Measurements from ENCODE around the gene KLHL13. TPM values are rescaled to one million over a fixed set of nuclear protein-coding genes. Genes with fewer than 3 reads are reported as not detected.
"Not testable (repeated sequence)": the region's sequence is repeated elsewhere in the genome, so short reads cannot be mapped to it uniquely, and the experiment has no call there.

Gene KLHL13
- total RNA-seq, 1 experiment from 2014 or later: 1.6 TPM

GRCh38 chrX:118156254-118156952, 39.8 kb upstream of the KLHL13 start:
- no peak overlapping the region for H3K27ac Mint-ChIP-seq (ENCODE audit: low read depth, unreplicated experiment)
- TF ChIP-seq CTCF (IDR thresholded peaks at IDR 0.05; ENCODE audit: unreplicated experiment): no peak
- ChIA-PET CTCF (interaction anchor here (0.6 kb wide), 1 partner anchor 118 kb away, joined by 3 read pairs; no protein-coding TSS in a partner anchor), POLR2A (no interaction called here)
- peaks cover 34% of the 10 kb centered on the region for H3K27me3 Mint-ChIP-seq (ENCODE audit: insufficient read depth, unreplicated experiment)
- H3K4me3 Mint-ChIP-seq (ENCODE audit: unreplicated experiment): no peak overlapping the region
- no peaks in the 10 kb centered on the region for H3K4me1 Mint-ChIP-seq (ENCODE audit: insufficient read depth, unreplicated experiment)
- intact Hi-C loops (cut with micrococcal nuclease): no loop called here
- DNase-seq (ENCODE audit: unreplicated experiment): no peak
- no peaks in the 10 kb centered on the region for H3K9me3 Mint-ChIP-seq (ENCODE audit: unreplicated experiment)
- H3K36me3 Mint-ChIP-seq (ENCODE audit: insufficient read depth, unreplicated experiment): no peaks in the 10 kb centered on the region
- BruUV-seq (replicated peaks): no TSS peak

- no peak for DNase-seq (ENCODE audit: unreplicated experiment)
- POLR2A ChIA-PET: no interaction called here
- CTCF ChIA-PET: interaction anchor here (0.9 kb wide), 1 partner anchor 13 kb away, joined by 3 read pairs; no protein-coding TSS in a partner anchor
- BruUV-seq (replicated peaks): no TSS peak
- no peak overlapping the region for H3K27ac Mint-ChIP-seq (ENCODE audit: low read depth, unreplicated experiment)
- H3K36me3 Mint-ChIP-seq (ENCODE audit: insufficient read depth, unreplicated experiment): no peaks in the 10 kb centered on the region
- no peaks in the 10 kb centered on the region for H3K4me1 Mint-ChIP-seq (ENCODE audit: insufficient read depth, unreplicated experiment)
- peaks cover 43% of the 10 kb centered on the region for H3K27me3 Mint-ChIP-seq (ENCODE audit: insufficient read depth, unreplicated experiment)
- no peak for TF ChIP-seq CTCF (IDR thresholded peaks at IDR 0.05; ENCODE audit: unreplicated experiment)
- intact Hi-C loops (cut with micrococcal nuclease): no loop called here
- no peaks in the 10 kb centered on the region for H3K9me3 Mint-ChIP-seq (ENCODE audit: unreplicated experiment)
- no peak overlapping the region for H3K4me3 Mint-ChIP-seq (ENCODE audit: unreplicated experiment)
Observed at GRCh38 chrX:118153270-118153669, 36.7 kb upstream of the KLHL13 start.

GRCh38 chrX:118152721-118153120, 36.1 kb upstream of the KLHL13 start:
- ChIA-PET POLR2A (no interaction called here), CTCF (interaction anchor here (0.9 kb wide), 1 partner anchor 14 kb away, joined by 3 read pairs; no protein-coding TSS in a partner anchor)
- H3K27ac Mint-ChIP-seq (ENCODE audit: low read depth, unreplicated experiment): no peak overlapping the region
- H3K9me3 Mint-ChIP-seq (ENCODE audit: unreplicated experiment): no peaks in the 10 kb centered on the region
- BruUV-seq (replicated peaks): no TSS peak
- TF ChIP-seq CTCF (IDR thresholded peaks at IDR 0.05; ENCODE audit: unreplicated experiment): no peak
- no peaks in the 10 kb centered on the region for H3K4me1 Mint-ChIP-seq (ENCODE audit: insufficient read depth, unreplicated experiment)
- intact Hi-C loops (cut with micrococcal nuclease): no loop called here
- H3K4me3 Mint-ChIP-seq (ENCODE audit: unreplicated experiment): no peak overlapping the region
- peaks cover 43% of the 10 kb centered on the region for H3K27me3 Mint-ChIP-seq (ENCODE audit: insufficient read depth, unreplicated experiment)
- no peak for DNase-seq (ENCODE audit: unreplicated experiment)
- H3K36me3 Mint-ChIP-seq (ENCODE audit: insufficient read depth, unreplicated experiment): no peaks in the 10 kb centered on the region

GRCh38 chrX:118148737-118149136, 32.1 kb upstream of the KLHL13 start:
- peaks cover 37% of the 10 kb centered on the region for H3K27me3 Mint-ChIP-seq (ENCODE audit: insufficient read depth, unreplicated experiment)
- no peaks in the 10 kb centered on the region for H3K9me3 Mint-ChIP-seq (ENCODE audit: unreplicated experiment)
- POLR2A ChIA-PET: no interaction called here
- H3K27ac Mint-ChIP-seq (ENCODE audit: low read depth, unreplicated experiment): no peak overlapping the region
- intact Hi-C loops (cut with micrococcal nuclease): no loop called here
- CTCF ChIA-PET: no interaction called here
- H3K4me1 Mint-ChIP-seq (ENCODE audit: insufficient read depth, unreplicated experiment): no peaks in the 10 kb centered on the region
- no peak for TF ChIP-seq CTCF (IDR thresholded peaks at IDR 0.05; ENCODE audit: unreplicated experiment)
- H3K36me3 Mint-ChIP-seq (ENCODE audit: insufficient read depth, unreplicated experiment): no peaks in the 10 kb centered on the region
- H3K4me3 Mint-ChIP-seq (ENCODE audit: unreplicated experiment): no peak overlapping the region
- DNase-seq (ENCODE audit: unreplicated experiment): no peak
- no TSS peak for BruUV-seq (replicated peaks)

GRCh38 chrX:118147771-118148170, 31.2 kb upstream of the KLHL13 start:
- intact Hi-C loops (cut with micrococcal nuclease): not testable (repeated sequence)
- CTCF ChIA-PET: interaction anchor here (0.5 to 0.6 kb wide), 2 partner anchors 16 to 1188 kb away, joined by 3 read pairs; no protein-coding TSS in a partner anchor

More at GRCh38 chrX:118147771-118148170, 31.2 kb upstream of the KLHL13 start:
- H3K4me1 Mint-ChIP-seq (ENCODE audit: insufficient read depth, unreplicated experiment); H3K4me3 Mint-ChIP-seq (ENCODE audit: unreplicated experiment); POLR2A ChIA-PET; H3K9me3 Mint-ChIP-seq (ENCODE audit: unreplicated experiment); H3K36me3 Mint-ChIP-seq (ENCODE audit: insufficient read depth, unreplicated experiment); BruUV-seq (replicated peaks); DNase-seq (ENCODE audit: unreplicated experiment); H3K27ac Mint-ChIP-seq (ENCODE audit: low read depth, unreplicated experiment): not testable (repeated sequence)
- H3K27me3 Mint-ChIP-seq (ENCODE audit: insufficient read depth, unreplicated experiment): peaks cover 28% of the 10 kb centered on the region
